OCI-LY3 (cell line): ENCODE data around the gene TSPOAP1.

Experiments used
- H2AFZ ChIP-seq: fragments of 200-600, 300-600 bp; shearing (Covaris generic); 2 replicates; pipeline ENCODE4 v1.6.0; 2014; ENCODE audit warnings: antibody characterized with exemption, low read depth, low read length
- H3K27ac ChIP-seq: fragments of 200-600, 300-600 bp; sonication (generic); 2 replicates; pipeline ENCODE4 v1.5.1; 2014; ENCODE audit warnings: mild to moderate bottlenecking, low read length, moderate library complexity, mixed read lengths
- H3K27me3 ChIP-seq: fragments of 200-600, 300-600 bp; sonication (generic); 2 replicates; pipeline ENCODE4 v1.6.1; 2014; ENCODE audit warnings: low read depth, low read length, mixed read lengths
- H3K36me3 ChIP-seq: fragments of 200-600, 300-600 bp; sonication (generic); replicated peaks from 2 replicates; pipeline ENCODE3; 2014; ENCODE audit warnings: low read depth, low read length, mixed read lengths
- H3K4me1 ChIP-seq: fragments of 300-600, 200-600 bp; sonication (generic); 2 replicates; pipeline ENCODE4 v1.6.1; 2014; ENCODE audit warnings: low read length, mixed read lengths
- H3K4me2 ChIP-seq: fragments of 200-600, 300-600 bp; sonication (generic); 2 replicates; pipeline ENCODE4 v1.6.1; 2014; ENCODE audit warnings: low read length, mixed read lengths
- H3K4me3 ChIP-seq: fragments of 300-600, 200-600 bp; sonication (generic); 2 replicates; pipeline ENCODE4 v1.5.1; 2014; ENCODE audit warnings: antibody characterized with exemption, mild to moderate bottlenecking, low read length, moderate library complexity
- H3K79me2 ChIP-seq: fragments of 300-600, 200-600 bp; shearing (Covaris generic); 2 replicates; pipeline ENCODE4 v1.6.1; 2014; ENCODE audit warnings: mild to moderate bottlenecking, low read length, mixed read lengths
- H3K9ac ChIP-seq: fragments of 300-600, 200-600 bp; shearing (Covaris generic); 2 replicates; pipeline ENCODE4 v1.6.0; 2014; ENCODE audit warnings: mild to moderate bottlenecking, low read length, moderate library complexity
- H3K9me3 ChIP-seq: fragments of 200-600, 300-600 bp; shearing (Covaris generic); 2 replicates; pipeline ENCODE4 v1.6.1; 2014; ENCODE audit warnings: low read length, mixed read lengths; ENCODE audit not compliant: insufficient read depth
- H4K20me1 ChIP-seq: fragments of 200-600, 300-600 bp; sonication (generic); 2 replicates; pipeline ENCODE4 v1.6.1; 2016; ENCODE audit warnings: low read length, mixed read lengths; ENCODE audit not compliant: insufficient read depth
- EZH2phosphoT487 ChIP-seq: fragments of 200-600 bp; shearing (Covaris generic); IDR thresholded peaks from 2 replicates; pipeline ENCODE4 v1.6.1; 2018; ENCODE audit warnings: antibody characterized with exemption, mixed run types, low read depth
- TF ChIP-seq, protein P1 (sequence below): fragments of 200-600, 300-600 bp; sonication (generic); IDR thresholded peaks from 2 replicates; pipeline ENCODE4 v1.5.1; 2014; ENCODE audit warnings: antibody characterized with exemption, low read length, low read depth

TSPOAP1 gene

DNA sequence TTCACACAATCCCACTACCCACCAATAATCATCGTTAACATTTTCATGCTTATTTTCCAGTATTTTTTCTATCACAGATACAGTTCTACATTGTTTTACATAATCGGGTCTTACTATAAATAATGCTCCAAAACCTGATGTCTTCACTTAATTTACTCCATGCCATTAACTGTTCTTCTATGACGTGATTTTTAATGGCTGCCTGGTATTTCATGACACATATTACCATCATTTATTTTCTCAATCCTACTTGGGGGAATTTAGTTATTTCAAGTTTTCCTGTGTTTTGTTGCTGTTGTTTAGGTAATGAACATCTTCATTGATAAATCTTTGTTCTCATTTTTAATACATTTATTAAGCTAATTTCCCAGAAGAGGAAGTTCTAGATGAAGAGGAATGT, 75.5 kb downstream of the TSPOAP1 start:
- Histone ChIP-seq H3K4me2 (no peak overlapping the region), H3K79me2 (no peaks in the 10 kb centered on the region), H3K4me3 (no peak overlapping the region), H3K36me3 (no peaks in the 10 kb centered on the region), H3K27ac (no peak overlapping the region), H3K27me3 (peaks cover 53% of the 10 kb centered on the region), H3K4me1 (peaks cover 8% of the 10 kb centered on the region; the same call in 1 of the 2 replicates), H3K9ac (no peak overlapping the region), H4K20me1 (no peaks in the 10 kb centered on the region), H2AFZ (no peak overlapping the region), H3K9me3 (no peaks in the 10 kb centered on the region)
- no peak for TF ChIP-seq EZH2phosphoT487
- TF ChIP-seq, protein P1, sequence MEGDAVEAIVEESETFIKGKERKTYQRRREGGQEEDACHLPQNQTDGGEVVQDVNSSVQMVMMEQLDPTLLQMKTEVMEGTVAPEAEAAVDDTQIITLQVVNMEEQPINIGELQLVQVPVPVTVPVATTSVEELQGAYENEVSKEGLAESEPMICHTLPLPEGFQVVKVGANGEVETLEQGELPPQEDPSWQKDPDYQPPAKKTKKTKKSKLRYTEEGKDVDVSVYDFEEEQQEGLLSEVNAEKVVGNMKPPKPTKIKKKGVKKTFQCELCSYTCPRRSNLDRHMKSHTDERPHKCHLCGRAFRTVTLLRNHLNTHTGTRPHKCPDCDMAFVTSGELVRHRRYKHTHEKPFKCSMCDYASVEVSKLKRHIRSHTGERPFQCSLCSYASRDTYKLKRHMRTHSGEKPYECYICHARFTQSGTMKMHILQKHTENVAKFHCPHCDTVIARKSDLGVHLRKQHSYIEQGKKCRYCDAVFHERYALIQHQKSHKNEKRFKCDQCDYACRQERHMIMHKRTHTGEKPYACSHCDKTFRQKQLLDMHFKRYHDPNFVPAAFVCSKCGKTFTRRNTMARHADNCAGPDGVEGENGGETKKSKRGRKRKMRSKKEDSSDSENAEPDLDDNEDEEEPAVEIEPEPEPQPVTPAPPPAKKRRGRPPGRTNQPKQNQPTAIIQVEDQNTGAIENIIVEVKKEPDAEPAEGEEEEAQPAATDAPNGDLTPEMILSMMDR = no peak

DNA sequence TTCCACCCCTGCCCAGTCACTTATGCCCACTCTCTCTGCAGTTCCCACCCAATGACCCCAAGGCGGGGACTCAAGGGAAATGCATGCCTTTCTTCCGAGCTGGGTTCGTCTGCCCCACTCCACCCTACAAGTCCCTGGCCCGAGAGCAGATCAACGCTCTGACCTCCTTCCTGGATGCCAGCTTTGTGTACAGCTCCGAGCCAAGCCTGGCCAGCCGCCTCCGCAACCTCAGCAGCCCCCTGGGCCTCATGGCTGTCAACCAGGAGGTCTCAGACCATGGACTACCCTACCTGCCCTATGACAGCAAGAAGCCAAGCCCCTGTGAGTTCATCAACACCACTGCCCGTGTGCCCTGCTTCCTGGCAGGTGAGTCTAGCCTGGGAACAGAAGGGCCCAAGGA, 76.5 kb downstream of the TSPOAP1 start:
- Histone ChIP-seq H3K27me3 (peaks cover 56% of the 10 kb centered on the region), H3K9ac (no peak overlapping the region)
- no peak for TF ChIP-seq EZH2phosphoT487
- TF ChIP-seq, protein P1 = no peak

More for the DNA sequence above, 76.5 kb downstream of the TSPOAP1 start:
- H4K20me1 ChIP-seq = no peaks in the 10 kb centered on the region
- H2AFZ ChIP-seq = no peak overlapping the region
- H3K79me2 ChIP-seq = no peaks in the 10 kb centered on the region
- no peak overlapping the region for H3K27ac ChIP-seq
- no peaks in the 10 kb centered on the region for H3K36me3 ChIP-seq
- no peaks in the 10 kb centered on the region for H3K9me3 ChIP-seq
- H3K4me1 ChIP-seq = peaks cover 8% of the 10 kb centered on the region; the same call in 1 of the 2 replicates
- H3K4me2 ChIP-seq = no peak overlapping the region
- H3K4me3 ChIP-seq = no peak overlapping the region
